ENCODE results near the gene ROPN1.
"Not testable (repeated sequence)": the region's sequence is repeated elsewhere in the genome, so short reads cannot be mapped to it uniquely, and the experiment has no call there.

The ROPN1 gene

DNA sequence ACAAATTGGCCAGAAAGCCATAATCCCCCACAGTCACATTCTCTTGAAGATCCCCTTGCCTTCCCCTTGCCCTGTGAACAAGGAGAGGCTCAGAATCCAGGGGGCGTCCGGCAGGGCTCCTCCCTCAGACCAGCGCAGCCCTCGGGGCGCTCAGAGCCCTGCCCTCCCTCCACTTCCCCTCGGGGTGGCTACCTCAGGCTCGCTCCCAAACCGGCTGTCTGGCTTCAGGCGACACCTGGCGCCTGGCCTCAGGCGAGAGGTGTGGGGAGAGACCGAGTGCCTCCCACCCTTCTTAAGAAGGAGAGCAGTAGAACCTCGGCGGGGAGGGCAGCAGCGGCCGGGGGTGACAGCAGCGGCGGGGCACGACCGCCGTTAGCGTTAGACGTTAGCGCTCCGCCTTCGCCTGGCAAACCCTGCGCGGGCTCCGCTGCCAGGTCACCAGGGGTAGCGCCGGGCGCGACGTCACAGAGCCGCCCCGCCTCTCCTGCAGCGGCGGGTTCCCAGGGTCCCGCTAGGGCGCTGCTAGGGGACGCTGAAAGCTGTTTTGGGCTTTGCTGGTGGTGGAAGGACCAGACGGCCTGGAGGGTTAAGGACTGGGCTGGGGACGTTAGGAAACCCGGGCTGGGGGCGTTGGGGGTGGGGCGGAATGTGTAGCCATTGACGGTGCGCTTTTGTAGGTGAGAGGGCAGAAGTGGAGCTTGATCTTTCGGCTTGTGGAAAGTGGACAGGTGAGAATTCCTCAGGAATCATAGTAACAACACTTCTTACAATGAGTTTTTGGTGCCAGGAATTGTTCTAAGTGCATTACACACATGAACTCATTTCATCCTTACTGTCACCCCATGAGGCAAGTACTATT lies at the start of gene ROPN1:
Gene ROPN1 (minus strand): TSS at position 395 of the 859 bp plus-strand sequence. CDS start 11,643 bp downstream, outside the sequence.
- not testable (repeated sequence) for H3K9me2 ChIP-seq (replicated peaks; ENCODE audit: insufficient read depth, low read length); H3K4me2 ChIP-seq (ENCODE audit: low read depth, low read length); H3K9ac ChIP-seq (ENCODE audit: low read length)

DNA sequence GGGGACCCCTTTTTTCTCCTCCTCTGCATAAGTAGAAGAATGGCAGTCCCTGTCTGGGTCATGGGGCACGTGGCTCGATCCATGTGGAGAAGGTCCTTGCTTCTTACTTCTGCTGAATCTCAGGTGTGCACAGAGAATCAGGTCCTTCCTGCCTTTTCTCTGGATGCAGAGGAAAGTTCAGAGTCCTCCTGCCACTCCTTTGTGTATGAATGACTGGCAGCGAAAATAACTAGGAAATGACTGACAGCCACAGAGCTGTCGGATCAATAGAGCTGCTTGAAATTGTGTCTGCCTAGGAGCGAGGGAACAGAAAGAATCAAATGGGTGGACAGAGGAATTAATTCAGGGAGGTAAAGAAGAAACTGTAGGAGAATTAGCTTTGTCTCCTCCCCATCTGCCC lies 49.6 kb upstream of the ROPN1 start:
- Histone ChIP-seq H3K79me2 (ENCODE audit: low read length) (no peaks in the 10 kb centered on the region), H3K9me2 (replicated peaks; ENCODE audit: insufficient read depth, low read length) (no peaks in the 10 kb centered on the region), H4K20me1 (ENCODE audit: insufficient read depth, low read length) (no peaks in the 10 kb centered on the region), H3K9me3 (replicated peaks; ENCODE audit: insufficient read depth, low read length) (no peaks in the 10 kb centered on the region), H2AFZ (ENCODE audit: low read length) (no peak overlapping the region), H3K9ac (ENCODE audit: low read length) (no peak overlapping the region), H3K4me3 (ENCODE audit: low read length) (no peak overlapping the region), H3F3A (ENCODE audit: insufficient read depth, low read length) (no peaks in the 10 kb centered on the region), H3K4me1 (ENCODE audit: low read length) (no peaks in the 10 kb centered on the region), H3K36me3 (replicated peaks; ENCODE audit: insufficient read depth, low read length) (no peaks in the 10 kb centered on the region), H3K27me3 (replicated peaks; ENCODE audit: insufficient read depth, low read length) (no peaks in the 10 kb centered on the region), H3K4me2 (ENCODE audit: low read depth, low read length) (no peak overlapping the region), H3K27ac (ENCODE audit: low read length) (no peak overlapping the region)
- TF ChIP-seq, protein P1, sequence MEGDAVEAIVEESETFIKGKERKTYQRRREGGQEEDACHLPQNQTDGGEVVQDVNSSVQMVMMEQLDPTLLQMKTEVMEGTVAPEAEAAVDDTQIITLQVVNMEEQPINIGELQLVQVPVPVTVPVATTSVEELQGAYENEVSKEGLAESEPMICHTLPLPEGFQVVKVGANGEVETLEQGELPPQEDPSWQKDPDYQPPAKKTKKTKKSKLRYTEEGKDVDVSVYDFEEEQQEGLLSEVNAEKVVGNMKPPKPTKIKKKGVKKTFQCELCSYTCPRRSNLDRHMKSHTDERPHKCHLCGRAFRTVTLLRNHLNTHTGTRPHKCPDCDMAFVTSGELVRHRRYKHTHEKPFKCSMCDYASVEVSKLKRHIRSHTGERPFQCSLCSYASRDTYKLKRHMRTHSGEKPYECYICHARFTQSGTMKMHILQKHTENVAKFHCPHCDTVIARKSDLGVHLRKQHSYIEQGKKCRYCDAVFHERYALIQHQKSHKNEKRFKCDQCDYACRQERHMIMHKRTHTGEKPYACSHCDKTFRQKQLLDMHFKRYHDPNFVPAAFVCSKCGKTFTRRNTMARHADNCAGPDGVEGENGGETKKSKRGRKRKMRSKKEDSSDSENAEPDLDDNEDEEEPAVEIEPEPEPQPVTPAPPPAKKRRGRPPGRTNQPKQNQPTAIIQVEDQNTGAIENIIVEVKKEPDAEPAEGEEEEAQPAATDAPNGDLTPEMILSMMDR (IDR thresholded peaks at IDR 0.05; ENCODE audit: low read length): no peak
- no peak for TF ChIP-seq EZH2phosphoT487 (IDR thresholded peaks at IDR 0.05; ENCODE audit: low read length)
- TF ChIP-seq EZH2 (optimal IDR thresholded peaks at IDR 0.05; ENCODE audit: low read depth, low read length): no peak
- no peak for DNase-seq

More for the DNA sequence above, at the start of gene ROPN1:
- H3K4me1 ChIP-seq (ENCODE audit: low read length); H3K27ac ChIP-seq (ENCODE audit: low read length); H3K4me3 ChIP-seq (ENCODE audit: low read length); H4K20me1 ChIP-seq (ENCODE audit: insufficient read depth, low read length); H3F3A ChIP-seq (ENCODE audit: insufficient read depth, low read length); H3K9me3 ChIP-seq (replicated peaks; ENCODE audit: insufficient read depth, low read length); H2AFZ ChIP-seq (ENCODE audit: low read length); H3K79me2 ChIP-seq (ENCODE audit: low read length); DNase-seq; H3K27me3 ChIP-seq (replicated peaks; ENCODE audit: insufficient read depth, low read length); H3K36me3 ChIP-seq (replicated peaks; ENCODE audit: insufficient read depth, low read length): not testable (repeated sequence)

DNA sequence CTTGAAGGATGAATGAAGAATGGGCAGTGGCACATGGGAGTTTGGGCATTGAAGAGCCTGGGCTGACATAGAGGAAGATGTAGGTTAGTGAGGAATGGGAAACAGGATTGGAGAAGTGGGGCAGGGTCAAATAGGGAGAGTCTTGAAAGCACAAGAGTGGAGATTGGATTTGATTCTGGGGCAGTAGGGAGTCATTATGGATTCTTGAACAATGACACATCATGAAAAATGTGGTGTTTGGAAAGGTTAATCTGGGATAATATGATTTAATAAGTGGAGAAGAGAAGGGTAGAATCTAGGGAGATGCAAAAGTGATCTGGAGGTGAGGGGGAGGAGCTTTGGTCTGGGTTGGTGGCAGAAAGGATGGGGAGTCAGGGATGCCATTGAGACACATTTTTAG lies 45.4 kb upstream of the ROPN1 start:
- no peak overlapping the region for H3K27ac ChIP-seq (ENCODE audit: low read length)
- H3K9me3 ChIP-seq (replicated peaks; ENCODE audit: insufficient read depth, low read length): no peaks in the 10 kb centered on the region
- H4K20me1 ChIP-seq (ENCODE audit: insufficient read depth, low read length): no peaks in the 10 kb centered on the region
- H3K9ac ChIP-seq (ENCODE audit: low read length): no peak overlapping the region
- H3F3A ChIP-seq (ENCODE audit: insufficient read depth, low read length): no peaks in the 10 kb centered on the region
- no peaks in the 10 kb centered on the region for H3K4me1 ChIP-seq (ENCODE audit: low read length)
- no peaks in the 10 kb centered on the region for H3K79me2 ChIP-seq (ENCODE audit: low read length)
- H3K9me2 ChIP-seq (replicated peaks; ENCODE audit: insufficient read depth, low read length): no peaks in the 10 kb centered on the region
- H3K4me3 ChIP-seq (ENCODE audit: low read length): no peak overlapping the region
- no peak overlapping the region for H3K4me2 ChIP-seq (ENCODE audit: low read depth, low read length)
- no peak overlapping the region for H2AFZ ChIP-seq (ENCODE audit: low read length)
- DNase-seq: no peak
- TF ChIP-seq EZH2phosphoT487 (IDR thresholded peaks at IDR 0.05; ENCODE audit: low read length) (no peak), EZH2 (optimal IDR thresholded peaks at IDR 0.05; ENCODE audit: low read depth, low read length) (no peak)
- TF ChIP-seq, protein P1 (IDR thresholded peaks at IDR 0.05; ENCODE audit: low read length): no peak
- H3K27me3 ChIP-seq (replicated peaks; ENCODE audit: insufficient read depth, low read length): peaks cover 21% of the 10 kb centered on the region
- H3K36me3 ChIP-seq (replicated peaks; ENCODE audit: insufficient read depth, low read length): no peaks in the 10 kb centered on the region

DNA sequence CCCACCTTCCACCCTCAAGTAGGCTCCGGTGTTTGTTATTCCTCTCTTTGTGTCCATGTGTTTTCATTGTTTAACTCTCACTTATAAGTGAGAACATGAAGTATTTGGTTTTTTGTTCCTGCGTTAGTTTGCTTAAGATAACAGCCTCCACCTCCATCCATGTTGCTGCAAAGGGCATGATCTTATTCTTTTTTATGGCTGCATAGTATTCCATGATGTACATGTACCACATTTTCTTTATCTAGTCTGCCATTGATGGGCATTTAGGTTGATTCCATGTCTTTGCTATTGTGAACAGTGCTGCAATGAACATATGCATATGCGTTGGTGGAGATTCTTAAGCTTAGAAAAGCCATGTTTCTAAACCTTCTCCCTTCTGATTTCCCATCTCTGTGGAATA lies 44.3 kb upstream of the ROPN1 start:
- H3K9me2 ChIP-seq (replicated peaks; ENCODE audit: insufficient read depth, low read length); H2AFZ ChIP-seq (ENCODE audit: low read length); H3F3A ChIP-seq (ENCODE audit: insufficient read depth, low read length); H3K9me3 ChIP-seq (replicated peaks; ENCODE audit: insufficient read depth, low read length); H3K4me3 ChIP-seq (ENCODE audit: low read length); H3K36me3 ChIP-seq (replicated peaks; ENCODE audit: insufficient read depth, low read length); H3K9ac ChIP-seq (ENCODE audit: low read length); DNase-seq; H3K4me2 ChIP-seq (ENCODE audit: low read depth, low read length); H3K4me1 ChIP-seq (ENCODE audit: low read length); H4K20me1 ChIP-seq (ENCODE audit: insufficient read depth, low read length); H3K79me2 ChIP-seq (ENCODE audit: low read length); H3K27ac ChIP-seq (ENCODE audit: low read length): not testable (repeated sequence)
- H3K27me3 ChIP-seq (replicated peaks; ENCODE audit: insufficient read depth, low read length): peaks cover 21% of the 10 kb centered on the region
